Measurements from ENCODE around the gene PDE10A.
"Not testable (repeated sequence)": the region's sequence is repeated elsewhere in the genome, so short reads cannot be mapped to it uniquely, and the experiment has no call there.

The PDE10A gene

DNA sequence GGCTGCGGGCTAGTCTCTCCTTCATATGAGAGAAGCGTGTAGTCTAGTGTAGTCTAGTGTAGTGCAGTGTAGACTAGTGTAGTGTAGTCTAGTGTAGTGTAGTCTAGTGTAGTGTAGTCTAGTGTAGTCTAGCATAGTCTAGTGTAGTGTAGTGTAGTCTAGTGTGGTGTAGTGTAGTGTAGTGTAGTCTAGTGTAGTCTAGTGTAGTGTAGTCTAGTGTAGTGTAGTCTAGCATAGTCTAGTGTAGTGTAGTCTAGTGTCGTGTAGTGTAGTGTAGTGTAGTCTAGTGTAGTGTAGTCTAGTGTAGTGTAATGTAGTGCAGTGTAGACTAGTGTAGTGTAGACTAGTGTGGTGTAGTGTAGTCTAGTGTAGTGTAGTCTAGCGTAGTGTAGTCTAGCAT lies 44.1 kb downstream of the PDE10A start:
- DNase-seq: not testable (repeated sequence)

GRCh38 chr6:165618241-165618640 lies 44.8 kb downstream of the PDE10A start:
- no peak for DNase-seq

DNA sequence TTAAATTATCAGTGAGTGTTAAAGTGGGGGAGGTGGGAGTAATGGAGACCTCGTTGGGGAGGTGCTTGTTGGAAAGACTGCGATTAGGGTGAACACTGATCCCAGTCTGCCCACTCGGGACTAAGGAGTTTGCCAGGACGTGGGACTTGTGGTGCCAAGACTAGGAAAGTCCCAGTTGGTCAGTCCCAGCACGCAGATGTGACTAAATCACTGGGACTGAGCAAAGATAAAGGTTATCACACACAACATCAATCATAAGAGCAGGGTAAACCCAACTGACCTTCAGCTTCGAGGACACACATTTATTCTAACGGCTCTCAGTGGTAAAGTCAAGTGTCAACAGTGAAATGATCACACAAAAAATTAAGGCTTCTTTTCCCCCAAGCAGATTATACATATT lies 45.5 kb downstream of the PDE10A start:
- DNase-seq: no peak

DNA sequence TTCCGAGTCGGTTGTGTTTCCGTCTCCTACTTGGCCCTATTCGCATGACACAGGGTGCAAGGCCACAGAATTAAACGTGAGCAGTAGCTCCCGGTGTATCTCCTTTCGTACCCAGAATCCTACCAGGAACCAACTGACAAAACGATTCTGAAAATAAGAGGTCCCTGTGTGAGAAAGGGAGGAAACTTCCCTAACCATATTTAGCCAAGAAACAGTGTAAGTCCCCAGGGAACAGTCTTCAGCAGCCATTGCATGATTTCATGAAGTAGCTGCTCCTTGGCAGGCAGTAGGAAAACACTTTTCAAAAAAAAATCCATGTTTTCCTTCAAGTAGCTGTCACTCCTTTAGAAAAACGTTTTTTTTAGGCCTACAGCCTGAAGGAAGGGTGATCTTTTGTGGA lies 46.9 kb downstream of the PDE10A start:
- peak; percentile 40 for DNase-seq

DNA sequence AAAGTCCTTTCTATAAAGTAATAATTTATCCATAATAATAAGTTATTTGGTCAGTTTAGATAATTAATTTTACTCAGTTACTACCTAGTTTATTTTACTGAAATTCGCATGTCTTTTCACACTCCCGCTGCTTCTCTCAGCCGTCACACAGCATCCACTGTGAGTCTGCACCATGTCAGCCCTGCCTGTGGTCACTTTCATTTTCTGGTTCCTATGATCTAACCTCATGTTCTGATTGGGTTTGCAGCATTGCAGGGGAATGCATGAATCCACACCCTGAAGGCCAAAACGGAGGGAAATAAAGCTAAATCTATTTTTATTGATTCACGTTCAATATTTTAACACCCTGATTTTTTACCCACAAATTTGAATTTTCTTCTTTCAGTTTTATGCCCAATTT lies 47.4 kb downstream of the PDE10A start:
- no peak for DNase-seq

- no peak for DNase-seq
Measured at GRCh38 chr6:165611294-165611693, 51.7 kb downstream of the PDE10A start.

GRCh38 chr6:165608577-165608976 lies 54.5 kb downstream of the PDE10A start:
- DNase-seq: not testable (repeated sequence)

- no peak for DNase-seq
Measured at GRCh38 chr6:165606740-165607008, 56.4 kb downstream of the PDE10A start.

DNA sequence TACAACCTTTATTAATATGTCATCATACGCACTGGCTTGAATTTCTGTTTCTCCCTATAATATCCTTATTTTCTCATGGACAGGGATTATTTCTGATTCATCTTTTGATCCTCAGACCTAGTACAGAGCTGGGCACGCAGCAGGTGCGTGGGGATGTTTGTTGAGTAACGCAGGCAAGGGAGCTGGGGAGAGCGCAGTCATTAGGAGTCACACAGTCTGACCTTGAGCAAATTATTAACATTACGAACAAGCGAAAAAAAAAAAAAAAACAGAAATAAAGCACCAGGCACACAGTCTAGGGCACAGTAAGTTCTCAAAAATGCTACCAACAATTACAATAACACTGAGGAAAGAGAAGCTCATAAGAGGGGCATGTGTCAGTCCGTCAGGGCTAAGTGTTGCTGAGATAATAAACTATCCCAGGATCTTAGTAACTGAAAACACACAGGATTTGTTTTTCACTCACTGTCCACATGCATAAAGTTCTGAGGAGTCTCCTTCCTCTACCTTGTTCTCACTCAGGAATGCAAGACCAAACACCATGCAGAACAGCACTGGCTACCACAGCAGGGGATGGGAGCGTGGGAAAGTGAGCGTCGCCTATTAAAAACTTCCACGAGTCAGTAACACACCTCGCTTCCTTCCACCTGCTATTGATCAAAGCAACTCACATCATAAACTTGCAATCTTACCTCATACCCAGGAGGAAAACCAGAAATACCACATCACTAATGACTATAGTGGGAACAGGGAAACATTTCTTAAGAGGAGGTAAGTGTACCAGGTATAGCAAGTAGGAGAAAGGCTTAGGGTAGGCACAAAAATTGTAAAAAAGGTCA lies 56.9 kb downstream of the PDE10A start:
- DNase-seq: no peak

DNA sequence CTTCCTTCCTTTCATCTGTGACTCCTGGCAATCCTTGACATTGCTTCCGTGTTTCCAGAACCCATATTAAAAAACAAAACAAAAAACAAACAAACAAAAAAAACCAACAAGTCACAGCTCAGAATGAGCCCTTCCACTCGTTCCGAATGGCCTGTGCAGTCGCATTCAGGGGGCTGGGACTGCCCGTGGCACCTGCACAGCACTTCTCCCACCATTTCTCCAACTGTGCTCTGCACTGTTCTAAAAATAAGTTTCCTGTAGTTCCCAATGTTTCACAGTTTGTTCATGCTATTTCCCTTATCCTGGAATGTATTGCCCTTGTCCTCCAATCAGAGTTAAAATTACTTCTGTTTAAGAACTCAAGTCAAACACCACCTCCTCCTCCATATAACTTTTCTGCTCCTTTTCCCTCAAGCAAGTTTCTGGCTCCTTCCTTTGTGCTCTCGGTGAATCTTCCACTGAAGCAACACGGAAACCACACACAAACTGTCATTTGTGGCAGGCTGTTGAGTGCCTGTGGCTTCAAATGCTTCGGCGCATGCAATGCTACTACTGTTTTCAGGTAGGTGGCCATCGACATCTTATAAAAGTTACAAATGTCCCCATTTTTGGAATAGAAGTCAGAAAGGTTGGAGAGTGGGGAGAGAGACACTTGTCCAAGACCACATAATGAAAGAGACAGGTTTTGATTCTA lies 57.7 kb downstream of the PDE10A start:
- no peak for DNase-seq

DNA sequence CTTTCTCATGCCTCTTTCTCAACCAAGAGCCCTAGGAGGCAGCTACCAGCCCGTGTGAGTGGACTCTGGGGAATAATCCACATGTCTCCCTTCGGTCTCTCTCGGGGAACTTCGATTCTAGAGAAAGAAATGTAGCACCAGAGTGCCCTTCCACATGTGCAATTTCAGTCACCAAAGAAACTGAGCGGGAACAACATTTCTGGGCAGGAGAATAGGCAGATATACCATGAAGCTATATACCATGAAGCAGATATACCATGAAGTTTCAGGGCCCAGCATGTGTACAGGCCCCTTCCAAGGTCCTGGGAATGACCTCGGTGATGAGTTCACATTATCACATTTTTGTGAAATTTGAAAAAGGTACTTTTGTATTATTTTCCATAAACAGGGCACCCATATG lies 60.8 kb downstream of the PDE10A start:
- no peak for DNase-seq

DNA sequence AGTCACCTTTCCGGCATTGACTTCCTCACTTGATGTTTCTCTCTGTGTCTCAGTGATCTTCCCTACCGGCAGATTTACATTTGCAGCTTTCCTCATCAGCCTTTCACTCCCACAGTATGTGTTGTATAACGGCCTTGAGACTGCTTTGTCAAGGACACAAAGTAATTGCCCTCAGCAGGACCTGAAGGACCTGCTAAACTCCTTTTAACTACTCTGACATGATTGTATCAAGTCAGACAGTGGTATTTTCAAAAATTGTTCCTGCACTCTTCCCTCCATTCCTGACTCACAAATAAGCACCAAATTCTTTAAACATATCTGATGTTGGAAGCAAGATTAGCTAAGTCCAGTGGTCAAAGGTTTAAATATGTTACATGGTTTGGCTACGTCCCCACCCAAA lies 62.4 kb downstream of the PDE10A start:
- no peak for DNase-seq

GRCh38 chr6:165599596-165600487 lies 63.2 kb downstream of the PDE10A start:
- no peak for DNase-seq

DNA sequence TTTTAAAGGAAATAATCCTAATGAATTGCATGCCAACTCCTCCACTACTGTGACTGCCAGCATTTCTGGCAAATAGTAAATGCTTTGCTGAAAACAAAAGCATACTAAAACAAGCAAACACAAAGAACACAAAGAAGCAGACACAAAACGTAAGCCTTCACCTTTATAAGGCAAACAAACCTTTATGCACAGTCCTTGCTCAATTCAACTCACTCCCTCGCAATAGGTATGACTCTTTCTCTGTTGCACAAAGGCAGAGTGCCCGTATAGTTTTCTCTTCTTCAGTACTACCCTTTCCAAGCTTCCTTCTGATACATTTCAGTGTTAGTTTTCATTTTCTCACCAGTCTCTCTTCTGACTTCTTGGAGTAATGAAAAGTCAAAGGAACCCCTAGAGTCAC lies 63.9 kb downstream of the PDE10A start:
- no peak for DNase-seq

DNA sequence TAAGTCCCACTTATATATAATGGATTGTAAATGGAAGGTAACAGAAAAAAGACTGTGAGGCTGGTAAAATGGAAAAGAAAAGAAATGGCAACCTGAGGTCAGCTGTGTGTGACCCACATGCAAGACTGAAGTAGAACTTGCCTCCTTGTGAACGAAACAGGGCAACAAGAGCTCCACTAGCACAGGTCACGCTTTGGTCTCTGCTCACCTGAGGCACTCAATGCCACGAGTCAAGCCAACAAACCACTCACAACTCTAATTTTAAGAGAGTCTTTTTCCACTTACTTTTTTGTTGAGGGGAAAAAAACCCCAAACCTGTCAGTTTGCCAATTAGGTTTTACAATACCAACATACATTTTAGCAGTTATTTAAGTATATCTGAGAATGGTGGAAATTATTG lies 65.2 kb downstream of the PDE10A start:
- DNase-seq: no peak

GRCh38 chr6:165594584-165595333 lies 68.3 kb downstream of the PDE10A start:
- DNase-seq: no peak

DNA sequence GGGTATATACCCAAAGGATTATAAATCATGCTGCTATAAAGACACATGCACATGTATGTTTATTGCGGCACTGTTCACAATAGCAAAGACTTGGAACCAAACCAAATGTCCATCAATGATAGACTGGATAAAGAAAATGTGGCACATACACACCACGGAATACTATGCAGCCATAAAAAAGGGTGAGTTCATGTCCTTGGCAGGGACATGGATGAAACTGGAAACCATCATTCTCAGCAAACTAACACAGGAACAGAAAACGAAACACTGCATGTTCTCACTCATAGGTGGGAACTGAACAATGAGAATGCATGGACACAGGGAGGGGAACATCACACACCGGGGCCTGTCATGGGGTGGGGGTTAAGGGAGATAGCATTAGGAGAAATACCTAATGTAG lies 70.1 kb downstream of the PDE10A start:
- DNase-seq: not testable (repeated sequence)

GRCh38 chr6:165588515-165588914 lies 74.5 kb downstream of the PDE10A start:
- DNase-seq: no peak

DNA sequence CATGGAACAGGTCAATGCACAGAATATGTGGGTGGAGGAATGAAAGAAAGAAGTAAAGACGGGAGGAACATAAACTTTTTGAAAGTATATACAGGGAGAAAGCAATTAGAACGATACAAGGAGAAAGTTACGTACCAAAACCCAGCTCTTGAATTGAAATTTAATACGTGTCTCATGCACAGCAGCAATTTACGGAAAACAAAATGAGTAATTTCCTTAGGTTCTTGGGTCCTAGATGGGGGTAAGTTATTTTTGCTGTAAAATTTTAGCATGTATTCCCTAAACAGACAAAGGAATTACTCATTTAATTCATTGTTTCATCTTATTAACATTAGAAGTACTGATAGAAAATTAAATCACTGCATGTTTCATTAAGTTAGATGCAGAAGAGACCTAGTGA lies 75.8 kb downstream of the PDE10A start:
- no peak for DNase-seq

GRCh38 chr6:165586706-165587105 lies 76.3 kb downstream of the PDE10A start:
- no peak for DNase-seq

- no peak for DNase-seq
Measured at GRCh38 chr6:165585060-165585459, 78.0 kb downstream of the PDE10A start.

DNA sequence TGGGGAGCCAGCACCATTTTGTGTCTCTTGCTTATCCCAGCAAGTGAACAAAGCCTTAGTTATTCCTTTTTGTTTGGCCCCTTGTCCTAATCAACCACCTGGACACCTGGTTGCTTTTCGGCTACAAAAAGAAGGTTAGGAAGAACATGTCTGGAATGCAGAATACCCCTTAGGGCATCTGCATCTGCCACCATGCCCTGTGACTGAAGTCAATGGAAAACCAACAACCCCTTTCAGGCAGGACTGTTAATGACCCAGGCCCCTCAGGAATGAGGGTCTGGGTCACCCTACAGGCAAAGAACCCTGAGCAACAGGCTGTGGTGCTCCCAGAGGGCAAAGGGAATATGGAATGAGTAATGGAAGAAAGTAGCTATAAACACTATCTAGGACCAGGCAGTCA lies 78.5 kb downstream of the PDE10A start:
- no peak for DNase-seq

- no peak for DNase-seq
Measured at GRCh38 chr6:165581678-165582077, 81.4 kb downstream of the PDE10A start.

Data from fibroblast of skin of right quadriceps (primary cell).